H1 (cell line): Measurements from ENCODE around the gene SPTSSA.

Experiments
- POLR2AphosphoS5 ChIP-seq: IDR thresholded peaks from 2 replicates; pipeline ENCODE4 v1.6.1; 2011; ENCODE audit warnings: low read depth, low read length
- TF ChIP-seq, protein P1 (sequence below): IDR thresholded peaks from 2 replicates; pipeline ENCODE4 v1.6.1; 2011; ENCODE audit warnings: low read length, improper control_type of control experiment
- TF ChIP-seq, protein P2 (sequence below), 3 experiments: IDR thresholded peaks; 1 replicate in 2 of 3; 2 replicates in 1 of 3; pipeline versions ENCODE4 v1.5.1 to v1.6.1; 2011; ENCODE audit warnings: low read length in 3 of 3, mild to moderate bottlenecking in 3 of 3, inconsistent platforms in 2 of 3, low read depth in 1 of 3, moderate library complexity in 1 of 3; ENCODE audit not compliant: insufficient read depth in 1 of 3; ENCODE audit errors: control extremely low read depth in 1 of 3

DNA sequence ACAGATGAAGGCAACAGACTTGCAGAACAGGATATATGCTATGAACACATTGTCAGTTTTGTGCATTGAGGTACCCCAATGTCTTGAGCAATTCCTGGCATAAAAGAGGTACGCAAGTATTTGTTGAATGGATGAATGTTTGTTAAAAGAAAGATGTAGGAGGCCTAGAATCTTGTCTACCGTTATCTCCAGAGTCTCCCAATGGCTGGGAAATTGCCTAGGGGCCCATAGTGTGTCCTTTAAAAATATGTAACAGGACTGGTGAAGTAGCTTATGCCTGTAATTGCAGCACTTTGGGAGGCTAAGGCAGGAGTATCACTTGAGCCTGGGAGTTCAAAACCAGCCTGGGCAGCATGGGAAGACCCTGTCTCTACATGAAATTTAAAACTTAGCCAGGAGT, 20.4 kb upstream of the SPTSSA start:
- TF ChIP-seq, protein P1, sequence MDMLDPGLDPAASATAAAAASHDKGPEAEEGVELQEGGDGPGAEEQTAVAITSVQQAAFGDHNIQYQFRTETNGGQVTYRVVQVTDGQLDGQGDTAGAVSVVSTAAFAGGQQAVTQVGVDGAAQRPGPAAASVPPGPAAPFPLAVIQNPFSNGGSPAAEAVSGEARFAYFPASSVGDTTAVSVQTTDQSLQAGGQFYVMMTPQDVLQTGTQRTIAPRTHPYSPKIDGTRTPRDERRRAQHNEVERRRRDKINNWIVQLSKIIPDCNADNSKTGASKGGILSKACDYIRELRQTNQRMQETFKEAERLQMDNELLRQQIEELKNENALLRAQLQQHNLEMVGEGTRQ: no peak
- no peak for TF ChIP-seq POLR2AphosphoS5
- TF ChIP-seq, protein P2, sequence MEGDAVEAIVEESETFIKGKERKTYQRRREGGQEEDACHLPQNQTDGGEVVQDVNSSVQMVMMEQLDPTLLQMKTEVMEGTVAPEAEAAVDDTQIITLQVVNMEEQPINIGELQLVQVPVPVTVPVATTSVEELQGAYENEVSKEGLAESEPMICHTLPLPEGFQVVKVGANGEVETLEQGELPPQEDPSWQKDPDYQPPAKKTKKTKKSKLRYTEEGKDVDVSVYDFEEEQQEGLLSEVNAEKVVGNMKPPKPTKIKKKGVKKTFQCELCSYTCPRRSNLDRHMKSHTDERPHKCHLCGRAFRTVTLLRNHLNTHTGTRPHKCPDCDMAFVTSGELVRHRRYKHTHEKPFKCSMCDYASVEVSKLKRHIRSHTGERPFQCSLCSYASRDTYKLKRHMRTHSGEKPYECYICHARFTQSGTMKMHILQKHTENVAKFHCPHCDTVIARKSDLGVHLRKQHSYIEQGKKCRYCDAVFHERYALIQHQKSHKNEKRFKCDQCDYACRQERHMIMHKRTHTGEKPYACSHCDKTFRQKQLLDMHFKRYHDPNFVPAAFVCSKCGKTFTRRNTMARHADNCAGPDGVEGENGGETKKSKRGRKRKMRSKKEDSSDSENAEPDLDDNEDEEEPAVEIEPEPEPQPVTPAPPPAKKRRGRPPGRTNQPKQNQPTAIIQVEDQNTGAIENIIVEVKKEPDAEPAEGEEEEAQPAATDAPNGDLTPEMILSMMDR (IDR thresholded peaks at IDR 0.05; ENCODE audit: control extremely low read depth in 1 of 3, insufficient read depth in 1 of 3, low read depth in 1 of 3, low read length in 3 of 3): no peak
